Gastrocnemius medialis (tissue), 4 donors: ENCODE results near the gene COX4I1. TPM values are rescaled to one million over a fixed set of nuclear protein-coding genes. Genes with fewer than 3 reads are reported as not detected.

ENCODE experiments used
- ATAC-seq, 2 donors: fragments of 150-250 bp; one replicate each; pipeline ENCODE4 v1.9.1; 2016
- DNase-seq, 2 donors: peaks; one replicate each; pipeline ENCODE4 v3.0.0-alpha.2; 2019
- H3K27ac ChIP-seq, 4 donors: fragments of 200-600 bp; sonication (generic); 1 replicate in 1 of 4; 2 replicates in 3 of 4; pipeline ENCODE4 v1.5.1; 2016 to 2018; ENCODE audit warnings: mild to moderate bottlenecking in 2 of 4, moderate library complexity in 1 of 4
- H3K27me3 ChIP-seq, 3 donors: fragments of 200-600 bp; sonication (generic) in 2 of 3; 1 replicate in 1 of 3; 2 replicates in 2 of 3; pipeline versions ENCODE4 v1.5.1 to v1.6.0; 2016 to 2019; ENCODE audit warnings: mild to moderate bottlenecking in 1 of 3, moderate library complexity in 1 of 3
- H3K36me3 ChIP-seq, 2 donors: fragments of 200-600 bp; sonication (generic) in 1 of 2; one replicate each; pipeline ENCODE4 v1.5.1; 2017 to 2018
- H3K4me1 ChIP-seq, 2 donors: fragments of 200-600 bp; sonication (generic) in 1 of 2; one replicate each; pipeline ENCODE4 v1.5.1; 2016 to 2017; ENCODE audit warnings: mild to moderate bottlenecking in 2 of 2
- H3K4me3 ChIP-seq, 4 donors: fragments of 200-600 bp; sonication (generic) in 3 of 4; 1 replicate in 1 of 4; 2 replicates in 3 of 4; pipeline ENCODE4 v1.5.1; 2016 to 2019; ENCODE audit warnings: mild to moderate bottlenecking in 2 of 4
- H3K9me3 ChIP-seq, 3 donors: fragments of 200-600 bp; sonication (generic) in 2 of 3; 1 replicate in 1 of 3; 2 replicates in 2 of 3; pipeline ENCODE4 v1.5.1; 2016 to 2019
- CTCF ChIP-seq, 5 experiments: fragments of 450-650 bp in 3 of 5; fragments of 200-600 bp in 2 of 5; sonication (generic) in 2 of 5; IDR thresholded peaks in 4 of 5; conservative IDR thresholded peaks in 1 of 5; 1 replicate in 4 of 5; 2 replicates in 1 of 5; pipeline ENCODE4 v1.5.1; 2016 to 2019; ENCODE audit warnings: antibody characterized with exemption in 5 of 5, mild to moderate bottlenecking in 3 of 5, moderate library complexity in 3 of 5
- POLR2A ChIP-seq, 2 donors: fragments of 450-650 bp; IDR thresholded peaks; one replicate each; pipeline ENCODE4 v1.6.1; 2017; ENCODE audit warnings: antibody characterized with exemption in 2 of 2, mild to moderate bottlenecking in 2 of 2, moderate library complexity in 2 of 2
- in situ Hi-C, 4 donors: fragments of 200-750 bp; cut with MboI; loops; one replicate each; pipeline versions ENCODE4 v1.15.0 to v1.8.0; 2017; ENCODE audit warnings: low sequenced_read_pairs in 4 of 4
- intact Hi-C: fragments of 100-400 bp; cut with DNase I; formaldehyde crosslinking; loops from one replicate; pipeline ENCODE4 v1.15.1; 2023; ENCODE audit warnings: low total_unique reads
- total RNA-seq, 4 donors: library from RNA; depleted of rRNA; stranded (reverse); fragments of >200 nt; gene quantifications; one replicate each; pipeline versions ENCODE4 v1.1.0 to v1.2.3, GENCODE V29; 2016

Gene COX4I1
- total RNA-seq, 4 donors from 2014 or later, result 666 to 782 (median 689) TPM

- peaks cover 0 to 50% of the 10 kb centered on the region in 2 donors for H3K36me3 ChIP-seq
- peak overlapping the region in 2 of 4 donors; percentile 25 to 57 for H3K27ac ChIP-seq
- no peak overlapping the region for H3K4me3 ChIP-seq
- intact Hi-C loops, result no loop called here
- TF ChIP-seq CTCF (IDR thresholded peaks at IDR 0.05 in 4 of 5, conservative IDR thresholded peaks at IDR 0.05 in 1 of 5), result no peak
- ATAC-seq (no peak), DNase-seq (no peak)
- no peaks in the 10 kb centered on the region for H3K9me3 ChIP-seq
- in situ Hi-C loops, result no loop called here
- H3K4me1 ChIP-seq, result peaks cover 9 to 12% of the 10 kb centered on the region in 2 donors
- no peaks in the 10 kb centered on the region for H3K27me3 ChIP-seq
Observed at GRCh38 chr16:85778873-85779272, 20.6 kb upstream of the COX4I1 start.

GRCh38 chr16:85780281-85780680 lies 19.2 kb upstream of the COX4I1 start:
- Histone ChIP-seq H3K4me1 (peaks cover 9 to 12% of the 10 kb centered on the region in 2 donors), H3K27me3 (no peaks in the 10 kb centered on the region), H3K36me3 (peaks cover 0 to 55% of the 10 kb centered on the region in 2 donors), H3K27ac (no peak overlapping the region), H3K4me3 (no peak overlapping the region), H3K9me3 (no peaks in the 10 kb centered on the region)
- no peak for ATAC-seq
- TF ChIP-seq POLR2A (IDR thresholded peaks at IDR 0.05), result no peak
- no peak for TF ChIP-seq CTCF (IDR thresholded peaks at IDR 0.05 in 4 of 5, conservative IDR thresholded peaks at IDR 0.05 in 1 of 5)
- intact Hi-C loops, result no loop called here
- DNase-seq, result no peak
- in situ Hi-C loops, result no loop called here

DNA sequence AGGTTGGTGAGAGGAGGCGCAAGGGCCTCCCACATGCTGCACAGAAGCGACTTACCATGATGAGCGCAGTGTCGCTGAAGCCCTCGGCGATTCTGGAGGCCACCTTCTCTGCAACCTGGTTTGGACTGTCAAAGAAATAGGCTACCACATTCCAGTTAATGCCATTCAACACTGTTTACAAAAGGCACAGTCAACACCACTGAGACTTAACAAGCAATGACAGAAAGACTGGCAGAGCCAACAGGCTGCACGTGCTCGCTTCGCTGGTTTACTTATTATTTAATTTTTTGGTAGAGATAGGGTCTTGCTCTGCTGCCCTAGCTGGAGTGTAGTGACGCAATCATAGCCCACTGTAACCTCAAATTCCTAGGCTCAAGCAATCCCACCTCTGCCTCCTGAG lies 18.3 kb upstream of the COX4I1 start:
- ATAC-seq, result no peak
- Histone ChIP-seq H3K9me3 (no peaks in the 10 kb centered on the region), H3K4me3 (no peak overlapping the region), H3K36me3 (peaks cover 0 to 51% of the 10 kb centered on the region in 2 donors), H3K27me3 (no peaks in the 10 kb centered on the region), H3K27ac (no peak overlapping the region), H3K4me1 (peaks cover 9 to 12% of the 10 kb centered on the region in 2 donors)
- no peak for TF ChIP-seq POLR2A (IDR thresholded peaks at IDR 0.05)
- TF ChIP-seq CTCF (IDR thresholded peaks at IDR 0.05 in 4 of 5, conservative IDR thresholded peaks at IDR 0.05 in 1 of 5), result no peak
- DNase-seq, result no peak
- in situ Hi-C loops, result no loop called here
- intact Hi-C loops, result no loop called here

- Histone ChIP-seq H3K4me3 (no peak overlapping the region), H3K9me3 (no peaks in the 10 kb centered on the region), H3K27me3 (no peaks in the 10 kb centered on the region), H3K27ac (peak overlapping the region in 2 of 4 donors; percentile 29 to 35), H3K4me1 (peaks cover 9 to 12% of the 10 kb centered on the region in 2 donors), H3K36me3 (peaks cover 0 to 48% of the 10 kb centered on the region in 2 donors)
- TF ChIP-seq POLR2A (IDR thresholded peaks at IDR 0.05) (no peak), CTCF (IDR thresholded peaks at IDR 0.05 in 4 of 5, conservative IDR thresholded peaks at IDR 0.05 in 1 of 5) (no peak)
- peak in 1 of 2 donors; percentile 76 for DNase-seq
- in situ Hi-C loops (no loop called here), intact Hi-C loops (no loop called here)
- peak; percentile 63 to 93 for ATAC-seq
Observed at GRCh38 chr16:85781695-85782370, 17.7 kb upstream of the COX4I1 start.
